ENCODE measurements around the gene SLC9A3.

GRCh38 chr5:426392-426976 is 97.8 kb downstream of the SLC9A3 start:
- TF ChIP-seq HCFC1 (IDR thresholded peaks at IDR 0.05; ENCODE audit: low read depth, low read length) (no peak), PATZ1 (CRISPR knock-in tag; IDR thresholded peaks at IDR 0.05) (no peak), ZNF652 (CRISPR knock-in tag; IDR thresholded peaks at IDR 0.05; ENCODE audit: borderline replicate concordance, low read depth) (no peak), TP53 (CRISPR knock-in tag; conservative IDR thresholded peaks at IDR 0.05) (no peak), KDM1A (CRISPR knock-in tag; IDR thresholded peaks at IDR 0.05) (no peak), EP300 (IDR thresholded peaks at IDR 0.05; ENCODE audit: low read depth in 2 of 2, low read length in 2 of 2) (no peak), EP300 (CRISPR knock-in tag; IDR thresholded peaks at IDR 0.05; ENCODE audit: borderline replicate concordance) (no peak), EZH2 (conservative IDR thresholded peaks at IDR 0.05; ENCODE audit: low read depth, low read length) (no peak), ZMYM2 (CRISPR knock-in tag; IDR thresholded peaks at IDR 0.05) (no peak), CHD2 (IDR thresholded peaks at IDR 0.05; ENCODE audit: low read depth, low read length) (no peak), ZNF782 (CRISPR knock-in tag; IDR thresholded peaks at IDR 0.05; ENCODE audit: borderline replicate concordance) (no peak), ZHX2 (IDR thresholded peaks at IDR 0.05; ENCODE audit: low read depth) (no peak), ZHX2 (CRISPR knock-in tag; IDR thresholded peaks at IDR 0.05; ENCODE audit: borderline replicate concordance) (no peak), ARID2 (CRISPR knock-in tag; IDR thresholded peaks at IDR 0.05; ENCODE audit: borderline replicate concordance) (no peak)
- TF ChIP-seq, protein P1, sequence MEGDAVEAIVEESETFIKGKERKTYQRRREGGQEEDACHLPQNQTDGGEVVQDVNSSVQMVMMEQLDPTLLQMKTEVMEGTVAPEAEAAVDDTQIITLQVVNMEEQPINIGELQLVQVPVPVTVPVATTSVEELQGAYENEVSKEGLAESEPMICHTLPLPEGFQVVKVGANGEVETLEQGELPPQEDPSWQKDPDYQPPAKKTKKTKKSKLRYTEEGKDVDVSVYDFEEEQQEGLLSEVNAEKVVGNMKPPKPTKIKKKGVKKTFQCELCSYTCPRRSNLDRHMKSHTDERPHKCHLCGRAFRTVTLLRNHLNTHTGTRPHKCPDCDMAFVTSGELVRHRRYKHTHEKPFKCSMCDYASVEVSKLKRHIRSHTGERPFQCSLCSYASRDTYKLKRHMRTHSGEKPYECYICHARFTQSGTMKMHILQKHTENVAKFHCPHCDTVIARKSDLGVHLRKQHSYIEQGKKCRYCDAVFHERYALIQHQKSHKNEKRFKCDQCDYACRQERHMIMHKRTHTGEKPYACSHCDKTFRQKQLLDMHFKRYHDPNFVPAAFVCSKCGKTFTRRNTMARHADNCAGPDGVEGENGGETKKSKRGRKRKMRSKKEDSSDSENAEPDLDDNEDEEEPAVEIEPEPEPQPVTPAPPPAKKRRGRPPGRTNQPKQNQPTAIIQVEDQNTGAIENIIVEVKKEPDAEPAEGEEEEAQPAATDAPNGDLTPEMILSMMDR (CRISPR knock-in tag; IDR thresholded peaks at IDR 0.05) = no peak
- TF ChIP-seq, protein P2, sequence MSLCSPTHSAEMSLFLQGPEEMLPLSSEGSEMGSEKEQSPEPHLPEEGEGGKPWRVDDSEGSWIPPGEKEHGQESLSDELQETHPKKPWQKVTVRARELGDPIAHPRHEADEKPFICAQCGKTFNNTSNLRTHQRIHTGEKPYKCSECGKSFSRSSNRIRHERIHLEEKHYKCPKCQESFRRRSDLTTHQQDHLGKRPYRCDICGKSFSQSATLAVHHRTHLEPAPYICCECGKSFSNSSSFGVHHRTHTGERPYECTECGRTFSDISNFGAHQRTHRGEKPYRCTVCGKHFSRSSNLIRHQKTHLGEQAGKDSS (CRISPR knock-in tag; IDR thresholded peaks at IDR 0.05; ENCODE audit: borderline replicate concordance, low read depth) = no peak

All from HepG2 (cell line).